Breast epithelium (tissue), 3 donors: ENCODE measurements around the gene RNF111.

Source experiments
- POLR2A ChIP-seq: fragments of 450-650 bp; IDR thresholded peaks from one replicate; pipeline ENCODE4 v1.6.1; 2016; ENCODE audit warnings: antibody characterized with exemption, mild to moderate bottlenecking, moderate library complexity
- POLR2AphosphoS5 ChIP-seq, 3 donors: sonication (generic); formaldehyde crosslinking; IDR thresholded peaks; one replicate each; pipeline ENCODE4 v1.6.1; 2017; ENCODE audit warnings: antibody characterized with exemption in 3 of 3
- TF ChIP-seq, protein P1 (sequence below), 3 donors: fragments of 450-650 bp; IDR thresholded peaks; one replicate each; pipeline ENCODE4 v1.5.1; 2016 to 2017; ENCODE audit warnings: antibody characterized with exemption in 3 of 3, mild to moderate bottlenecking in 3 of 3, moderate library complexity in 3 of 3

DNA sequence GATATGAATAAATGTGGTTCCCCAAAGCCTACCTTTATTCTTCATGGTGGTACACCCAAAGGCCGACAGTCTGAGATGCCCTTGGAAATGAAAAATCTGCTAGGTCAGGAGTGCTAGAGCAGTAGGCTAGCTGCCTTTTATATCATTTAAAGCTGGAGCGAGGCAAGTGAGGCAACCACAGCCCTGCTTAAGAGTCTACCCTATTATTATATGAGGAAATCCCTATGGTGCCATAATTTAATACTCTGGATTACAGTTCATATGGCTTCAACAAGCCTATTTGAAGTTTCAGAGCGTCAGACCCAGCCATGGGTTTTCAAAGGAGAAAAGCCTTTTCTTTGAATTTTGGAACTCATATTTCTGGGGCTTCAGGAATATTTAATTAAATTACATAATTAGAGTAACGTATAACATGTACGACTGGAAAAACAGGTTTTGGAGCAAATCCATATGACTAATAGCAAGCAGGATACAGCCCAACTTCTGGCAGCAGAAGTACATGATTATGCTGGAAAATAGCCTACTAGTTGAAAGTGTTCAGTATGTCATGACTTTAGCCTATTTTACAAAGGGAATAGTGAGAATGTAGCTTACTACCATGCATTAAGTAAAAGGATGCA is 36.0 kb upstream of the RNF111 start:
- TF ChIP-seq POLR2A: no peak
- TF ChIP-seq, protein P1, sequence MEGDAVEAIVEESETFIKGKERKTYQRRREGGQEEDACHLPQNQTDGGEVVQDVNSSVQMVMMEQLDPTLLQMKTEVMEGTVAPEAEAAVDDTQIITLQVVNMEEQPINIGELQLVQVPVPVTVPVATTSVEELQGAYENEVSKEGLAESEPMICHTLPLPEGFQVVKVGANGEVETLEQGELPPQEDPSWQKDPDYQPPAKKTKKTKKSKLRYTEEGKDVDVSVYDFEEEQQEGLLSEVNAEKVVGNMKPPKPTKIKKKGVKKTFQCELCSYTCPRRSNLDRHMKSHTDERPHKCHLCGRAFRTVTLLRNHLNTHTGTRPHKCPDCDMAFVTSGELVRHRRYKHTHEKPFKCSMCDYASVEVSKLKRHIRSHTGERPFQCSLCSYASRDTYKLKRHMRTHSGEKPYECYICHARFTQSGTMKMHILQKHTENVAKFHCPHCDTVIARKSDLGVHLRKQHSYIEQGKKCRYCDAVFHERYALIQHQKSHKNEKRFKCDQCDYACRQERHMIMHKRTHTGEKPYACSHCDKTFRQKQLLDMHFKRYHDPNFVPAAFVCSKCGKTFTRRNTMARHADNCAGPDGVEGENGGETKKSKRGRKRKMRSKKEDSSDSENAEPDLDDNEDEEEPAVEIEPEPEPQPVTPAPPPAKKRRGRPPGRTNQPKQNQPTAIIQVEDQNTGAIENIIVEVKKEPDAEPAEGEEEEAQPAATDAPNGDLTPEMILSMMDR (IDR thresholded peaks at IDR 0.05): no peak
- TF ChIP-seq POLR2AphosphoS5 (IDR thresholded peaks at IDR 0.05): no peak
